ENCODE measurements around the gene PLCH1. TPM values are rescaled to one million over a fixed set of nuclear protein-coding genes. Genes with fewer than 3 reads are reported as not detected.
A peak's percentile ranks its signal among the peaks of the same experiment; 100 is the strongest.

The PLCH1 gene
- total and polyA plus RNA-seq, 2 of the 13 experiments (the other 11 are each of a cell fraction or from before 2014, with no cell fraction given) = 2.0 to 3.0 TPM

- 0 out of 2 replicates have a peak, but pooled peaks have one; percentile 65 for TF ChIP-seq MLX (CRISPR knock-in tag; IDR thresholded peaks at IDR 0.05)
- TF ChIP-seq, protein P1, sequence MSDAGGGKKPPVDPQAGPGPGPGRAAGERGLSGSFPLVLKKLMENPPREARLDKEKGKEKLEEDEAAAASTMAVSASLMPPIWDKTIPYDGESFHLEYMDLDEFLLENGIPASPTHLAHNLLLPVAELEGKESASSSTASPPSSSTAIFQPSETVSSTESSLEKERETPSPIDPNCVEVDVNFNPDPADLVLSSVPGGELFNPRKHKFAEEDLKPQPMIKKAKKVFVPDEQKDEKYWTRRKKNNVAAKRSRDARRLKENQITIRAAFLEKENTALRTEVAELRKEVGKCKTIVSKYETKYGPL (CRISPR knock-in tag; IDR thresholded peaks at IDR 0.05) = no peak
- TF ChIP-seq ZNF235 (CRISPR knock-in tag; IDR thresholded peaks at IDR 0.05; ENCODE audit: borderline replicate concordance) = no peak
- TF ChIP-seq, protein P2, sequence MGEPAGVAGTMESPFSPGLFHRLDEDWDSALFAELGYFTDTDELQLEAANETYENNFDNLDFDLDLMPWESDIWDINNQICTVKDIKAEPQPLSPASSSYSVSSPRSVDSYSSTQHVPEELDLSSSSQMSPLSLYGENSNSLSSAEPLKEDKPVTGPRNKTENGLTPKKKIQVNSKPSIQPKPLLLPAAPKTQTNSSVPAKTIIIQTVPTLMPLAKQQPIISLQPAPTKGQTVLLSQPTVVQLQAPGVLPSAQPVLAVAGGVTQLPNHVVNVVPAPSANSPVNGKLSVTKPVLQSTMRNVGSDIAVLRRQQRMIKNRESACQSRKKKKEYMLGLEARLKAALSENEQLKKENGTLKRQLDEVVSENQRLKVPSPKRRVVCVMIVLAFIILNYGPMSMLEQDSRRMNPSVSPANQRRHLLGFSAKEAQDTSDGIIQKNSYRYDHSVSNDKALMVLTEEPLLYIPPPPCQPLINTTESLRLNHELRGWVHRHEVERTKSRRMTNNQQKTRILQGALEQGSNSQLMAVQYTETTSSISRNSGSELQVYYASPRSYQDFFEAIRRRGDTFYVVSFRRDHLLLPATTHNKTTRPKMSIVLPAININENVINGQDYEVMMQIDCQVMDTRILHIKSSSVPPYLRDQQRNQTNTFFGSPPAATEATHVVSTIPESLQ (CRISPR knock-in tag; conservative IDR thresholded peaks at IDR 0.05) = no peak
- no peak for TF ChIP-seq JUND (CRISPR knock-in tag; IDR thresholded peaks at IDR 0.05)
- TF ChIP-seq, protein P3, sequence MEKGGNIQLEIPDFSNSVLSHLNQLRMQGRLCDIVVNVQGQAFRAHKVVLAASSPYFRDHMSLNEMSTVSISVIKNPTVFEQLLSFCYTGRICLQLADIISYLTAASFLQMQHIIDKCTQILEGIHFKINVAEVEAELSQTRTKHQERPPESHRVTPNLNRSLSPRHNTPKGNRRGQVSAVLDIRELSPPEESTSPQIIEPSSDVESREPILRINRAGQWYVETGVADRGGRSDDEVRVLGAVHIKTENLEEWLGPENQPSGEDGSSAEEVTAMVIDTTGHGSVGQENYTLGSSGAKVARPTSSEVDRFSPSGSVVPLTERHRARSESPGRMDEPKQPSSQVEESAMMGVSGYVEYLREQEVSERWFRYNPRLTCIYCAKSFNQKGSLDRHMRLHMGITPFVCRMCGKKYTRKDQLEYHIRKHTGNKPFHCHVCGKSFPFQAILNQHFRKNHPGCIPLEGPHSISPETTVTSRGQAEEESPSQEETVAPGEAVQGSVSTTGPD (CRISPR knock-in tag; IDR thresholded peaks at IDR 0.05) = peak; percentile 95
- no peak for TF ChIP-seq ZBTB46 (CRISPR knock-in tag; IDR thresholded peaks at IDR 0.05; ENCODE audit: borderline replicate concordance)
- no peak for TF ChIP-seq KLF15 (CRISPR knock-in tag; IDR thresholded peaks at IDR 0.05; ENCODE audit: borderline replicate concordance)
- TF ChIP-seq PBX3 (CRISPR knock-in tag; IDR thresholded peaks at IDR 0.05; ENCODE audit: borderline replicate concordance) = no peak
- TF ChIP-seq ZNF816 (CRISPR knock-in tag; IDR thresholded peaks at IDR 0.05; ENCODE audit: borderline replicate concordance) = no peak
- TF ChIP-seq NCOA5 (CRISPR knock-in tag; IDR thresholded peaks at IDR 0.05) = no peak
- TF ChIP-seq STAT5B (CRISPR knock-in tag; IDR thresholded peaks at IDR 0.05) = no peak
- TF ChIP-seq XBP1 (CRISPR knock-in tag; IDR thresholded peaks at IDR 0.05) = no peak
- TF ChIP-seq, protein P4, sequence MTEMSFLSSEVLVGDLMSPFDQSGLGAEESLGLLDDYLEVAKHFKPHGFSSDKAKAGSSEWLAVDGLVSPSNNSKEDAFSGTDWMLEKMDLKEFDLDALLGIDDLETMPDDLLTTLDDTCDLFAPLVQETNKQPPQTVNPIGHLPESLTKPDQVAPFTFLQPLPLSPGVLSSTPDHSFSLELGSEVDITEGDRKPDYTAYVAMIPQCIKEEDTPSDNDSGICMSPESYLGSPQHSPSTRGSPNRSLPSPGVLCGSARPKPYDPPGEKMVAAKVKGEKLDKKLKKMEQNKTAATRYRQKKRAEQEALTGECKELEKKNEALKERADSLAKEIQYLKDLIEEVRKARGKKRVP (CRISPR knock-in tag; IDR thresholded peaks at IDR 0.05) = peak in 1 of 2 experiments; percentile 39; a peak in 1 of 4 replicates
- TF ChIP-seq ZNF557 (CRISPR knock-in tag; IDR thresholded peaks at IDR 0.05) = 0 out of 2 replicates have a peak, but pooled peaks have one; percentile 27
These were observed 139.3 kb downstream of the PLCH1 start (continued) for GRCh38 chr3:155605571-155605970.

All from HepG2 (cell line).